ENCODE data around the gene TMEM91. TPM values are rescaled to one million over a fixed set of nuclear protein-coding genes. Genes with fewer than 3 reads are reported as not detected.

Gene TMEM91
- polyA plus RNA-seq, 1 donor from 2014 or later = 24.4 TPM

DNA sequence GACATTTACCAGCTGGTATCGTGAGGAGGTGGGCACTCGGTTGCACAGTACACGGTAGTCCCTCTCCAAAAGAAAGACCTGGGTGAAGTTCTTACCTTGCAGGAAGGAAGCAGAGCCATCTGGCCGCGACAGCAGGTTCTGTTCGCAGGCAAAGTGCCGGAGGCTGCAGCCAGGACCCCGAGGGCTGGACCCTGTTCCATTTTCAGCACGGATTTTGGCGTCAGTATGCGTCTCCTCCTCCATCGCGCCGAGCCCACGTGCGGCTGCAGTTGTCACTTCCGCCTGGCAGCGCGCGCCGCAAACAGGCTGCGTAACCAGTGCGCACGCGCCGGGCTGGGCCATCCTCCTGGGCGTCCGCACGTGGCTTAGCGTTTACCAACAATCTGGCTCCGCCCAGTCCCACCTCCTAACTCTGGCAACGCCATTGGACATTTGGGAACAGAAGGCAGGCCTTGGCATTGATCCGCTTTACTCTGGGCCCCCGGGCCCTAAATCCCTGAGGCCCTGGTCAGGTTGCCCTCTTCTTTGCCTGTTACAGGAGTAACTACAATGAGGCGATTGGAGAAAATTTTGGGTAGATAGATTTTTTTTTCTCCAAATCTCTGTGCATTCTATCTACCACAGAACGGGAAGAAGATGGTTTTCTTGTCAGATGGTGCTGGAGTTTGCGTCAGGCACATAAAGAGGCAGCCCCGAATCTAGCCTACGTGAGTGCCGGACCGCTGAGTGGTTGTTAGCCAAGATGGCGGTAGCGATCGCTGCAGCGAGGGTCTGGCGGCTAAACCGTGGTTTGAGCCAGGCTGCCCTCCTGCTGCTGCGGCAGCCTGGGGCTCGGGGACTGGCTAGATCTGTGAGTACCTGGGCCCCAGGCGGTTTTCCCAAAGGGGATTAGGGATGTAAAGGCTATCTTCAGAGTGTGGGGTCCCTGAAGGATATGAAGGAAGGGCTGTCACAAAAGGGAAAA, 21.0 kb downstream of the TMEM91 start, which contains the start of the genes BCKDHA and EXOSC5:
TSS of gene BCKDHA (plus strand) at position 733 of the 964 bp plus-strand sequence. CDS start at position 743, 10 bp downstream.
TSS of gene EXOSC5 (minus strand) at position 274 of the 964 bp plus-strand sequence. CDS start at position 243, 31 bp downstream.
- no peaks in the 10 kb centered on the region for H3K9me3 ChIP-seq (ENCODE audit: low read length)
- TF ChIP-seq, protein P1, sequence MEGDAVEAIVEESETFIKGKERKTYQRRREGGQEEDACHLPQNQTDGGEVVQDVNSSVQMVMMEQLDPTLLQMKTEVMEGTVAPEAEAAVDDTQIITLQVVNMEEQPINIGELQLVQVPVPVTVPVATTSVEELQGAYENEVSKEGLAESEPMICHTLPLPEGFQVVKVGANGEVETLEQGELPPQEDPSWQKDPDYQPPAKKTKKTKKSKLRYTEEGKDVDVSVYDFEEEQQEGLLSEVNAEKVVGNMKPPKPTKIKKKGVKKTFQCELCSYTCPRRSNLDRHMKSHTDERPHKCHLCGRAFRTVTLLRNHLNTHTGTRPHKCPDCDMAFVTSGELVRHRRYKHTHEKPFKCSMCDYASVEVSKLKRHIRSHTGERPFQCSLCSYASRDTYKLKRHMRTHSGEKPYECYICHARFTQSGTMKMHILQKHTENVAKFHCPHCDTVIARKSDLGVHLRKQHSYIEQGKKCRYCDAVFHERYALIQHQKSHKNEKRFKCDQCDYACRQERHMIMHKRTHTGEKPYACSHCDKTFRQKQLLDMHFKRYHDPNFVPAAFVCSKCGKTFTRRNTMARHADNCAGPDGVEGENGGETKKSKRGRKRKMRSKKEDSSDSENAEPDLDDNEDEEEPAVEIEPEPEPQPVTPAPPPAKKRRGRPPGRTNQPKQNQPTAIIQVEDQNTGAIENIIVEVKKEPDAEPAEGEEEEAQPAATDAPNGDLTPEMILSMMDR (IDR thresholded peaks at IDR 0.05; ENCODE audit: poor library complexity, severe bottlenecking) = peak; percentile 28
- TF ChIP-seq EP300 (conservative IDR thresholded peaks at IDR 0.05; ENCODE audit: poor library complexity, severe bottlenecking) (no peak), POLR2AphosphoS5 (IDR thresholded peaks at IDR 0.05) (peak; percentile 91), EZH2 (IDR thresholded peaks at IDR 0.05; ENCODE audit: borderline replicate concordance, insufficient read depth, low read length, poor library complexity, severe bottlenecking) (no peak), RAD21 (conservative IDR thresholded peaks at IDR 0.05) (no peak), TAF1 (IDR thresholded peaks at IDR 0.05; ENCODE audit: low read depth) (no peak), MXI1 (conservative IDR thresholded peaks at IDR 0.05; ENCODE audit: poor library complexity, severe bottlenecking) (peak; percentile 100), SMC3 (conservative IDR thresholded peaks at IDR 0.05; ENCODE audit: poor library complexity) (peak; percentile 59)
- TF ChIP-seq, protein P2, sequence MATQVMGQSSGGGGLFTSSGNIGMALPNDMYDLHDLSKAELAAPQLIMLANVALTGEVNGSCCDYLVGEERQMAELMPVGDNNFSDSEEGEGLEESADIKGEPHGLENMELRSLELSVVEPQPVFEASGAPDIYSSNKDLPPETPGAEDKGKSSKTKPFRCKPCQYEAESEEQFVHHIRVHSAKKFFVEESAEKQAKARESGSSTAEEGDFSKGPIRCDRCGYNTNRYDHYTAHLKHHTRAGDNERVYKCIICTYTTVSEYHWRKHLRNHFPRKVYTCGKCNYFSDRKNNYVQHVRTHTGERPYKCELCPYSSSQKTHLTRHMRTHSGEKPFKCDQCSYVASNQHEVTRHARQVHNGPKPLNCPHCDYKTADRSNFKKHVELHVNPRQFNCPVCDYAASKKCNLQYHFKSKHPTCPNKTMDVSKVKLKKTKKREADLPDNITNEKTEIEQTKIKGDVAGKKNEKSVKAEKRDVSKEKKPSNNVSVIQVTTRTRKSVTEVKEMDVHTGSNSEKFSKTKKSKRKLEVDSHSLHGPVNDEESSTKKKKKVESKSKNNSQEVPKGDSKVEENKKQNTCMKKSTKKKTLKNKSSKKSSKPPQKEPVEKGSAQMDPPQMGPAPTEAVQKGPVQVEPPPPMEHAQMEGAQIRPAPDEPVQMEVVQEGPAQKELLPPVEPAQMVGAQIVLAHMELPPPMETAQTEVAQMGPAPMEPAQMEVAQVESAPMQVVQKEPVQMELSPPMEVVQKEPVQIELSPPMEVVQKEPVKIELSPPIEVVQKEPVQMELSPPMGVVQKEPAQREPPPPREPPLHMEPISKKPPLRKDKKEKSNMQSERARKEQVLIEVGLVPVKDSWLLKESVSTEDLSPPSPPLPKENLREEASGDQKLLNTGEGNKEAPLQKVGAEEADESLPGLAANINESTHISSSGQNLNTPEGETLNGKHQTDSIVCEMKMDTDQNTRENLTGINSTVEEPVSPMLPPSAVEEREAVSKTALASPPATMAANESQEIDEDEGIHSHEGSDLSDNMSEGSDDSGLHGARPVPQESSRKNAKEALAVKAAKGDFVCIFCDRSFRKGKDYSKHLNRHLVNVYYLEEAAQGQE (IDR thresholded peaks at IDR 0.05; ENCODE audit: borderline replicate concordance) = peak; percentile 78
- peak within 1 kb of the TSS; percentile 92 for H3K4me3 ChIP-seq (ENCODE audit: low read length)
- peak within 1 kb of the TSS; percentile 99 for H3K4me2 ChIP-seq (ENCODE audit: low read length)
- H4K20me1 ChIP-seq (ENCODE audit: insufficient read depth) = no peaks in the 10 kb centered on the region
- H3K27me3 ChIP-seq (ENCODE audit: insufficient read depth, low read depth, low read length) = no peaks in the 10 kb centered on the region
- H3K27ac ChIP-seq (ENCODE audit: low read length) = peak within 1 kb of the TSS; percentile 93
- H3F3A ChIP-seq (ENCODE audit: insufficient read depth, low read length, poor library complexity, severe bottlenecking) = no peaks in the 10 kb centered on the region
- peak within 1 kb of the TSS; percentile 92 for H2AFZ ChIP-seq (ENCODE audit: low read depth, low read length)
- H3K9ac ChIP-seq (ENCODE audit: low read length) = peak within 1 kb of the TSS; percentile 92
- H3K79me2 ChIP-seq (replicated peaks; ENCODE audit: insufficient read depth, low read length) = peaks cover 16% of the 10 kb centered on the region
- H3K36me3 ChIP-seq (ENCODE audit: insufficient read depth, low read length) = no peaks in the 10 kb centered on the region
- H3K9me2 ChIP-seq (ENCODE audit: insufficient read depth, low read length) = no peaks in the 10 kb centered on the region

DNA sequence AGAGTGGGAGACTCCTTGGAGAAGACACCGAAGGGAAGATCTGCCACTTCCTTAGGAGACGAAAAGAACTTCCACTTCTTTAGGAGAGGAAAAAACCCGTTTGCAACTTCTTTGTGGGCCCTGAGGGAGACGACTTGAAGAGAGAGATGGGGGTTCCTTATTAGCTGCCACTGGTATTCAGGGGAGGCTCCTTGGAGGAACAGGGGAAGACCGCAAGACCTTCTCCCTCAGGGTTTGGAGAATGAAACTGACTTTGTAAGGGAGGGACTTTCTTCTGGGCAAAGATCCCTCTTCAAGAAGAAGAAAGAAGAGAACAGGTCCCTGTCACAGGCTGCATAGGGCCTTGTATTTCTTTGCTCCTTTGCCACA, 21.7 kb downstream of the TMEM91 start:
- Histone ChIP-seq H4K20me1 (ENCODE audit: insufficient read depth) (no peaks in the 10 kb centered on the region), H3K4me2 (ENCODE audit: low read length) (peak overlapping the region; percentile 99), H3K27ac (ENCODE audit: low read length) (peak overlapping the region; percentile 93), H3K9ac (ENCODE audit: low read length) (peak overlapping the region; percentile 92), H3F3A (ENCODE audit: insufficient read depth, low read length, poor library complexity, severe bottlenecking) (no peaks in the 10 kb centered on the region), H3K27me3 (ENCODE audit: insufficient read depth, low read depth, low read length) (no peaks in the 10 kb centered on the region), H3K4me3 (ENCODE audit: low read length) (peak overlapping the region; percentile 92), H2AFZ (ENCODE audit: low read depth, low read length) (peak overlapping the region; percentile 86), H3K36me3 (ENCODE audit: insufficient read depth, low read length) (no peaks in the 10 kb centered on the region), H3K9me3 (ENCODE audit: low read length) (no peaks in the 10 kb centered on the region), H3K9me2 (ENCODE audit: insufficient read depth, low read length) (no peaks in the 10 kb centered on the region), H3K79me2 (replicated peaks; ENCODE audit: insufficient read depth, low read length) (peaks cover 16% of the 10 kb centered on the region)
- no peak for TF ChIP-seq EZH2 (IDR thresholded peaks at IDR 0.05; ENCODE audit: borderline replicate concordance, insufficient read depth, low read length, poor library complexity, severe bottlenecking)
- no peak for TF ChIP-seq TAF1 (IDR thresholded peaks at IDR 0.05; ENCODE audit: low read depth)
- TF ChIP-seq, protein P2 (IDR thresholded peaks at IDR 0.05; ENCODE audit: borderline replicate concordance) = no peak
- TF ChIP-seq SMC3 (conservative IDR thresholded peaks at IDR 0.05; ENCODE audit: poor library complexity) = no peak
- TF ChIP-seq, protein P1 (IDR thresholded peaks at IDR 0.05; ENCODE audit: poor library complexity, severe bottlenecking) = no peak
- no peak for TF ChIP-seq EP300 (conservative IDR thresholded peaks at IDR 0.05; ENCODE audit: poor library complexity, severe bottlenecking)
- no peak for TF ChIP-seq RAD21 (conservative IDR thresholded peaks at IDR 0.05)
- TF ChIP-seq MXI1 (conservative IDR thresholded peaks at IDR 0.05; ENCODE audit: poor library complexity, severe bottlenecking) = no peak
- no peak for TF ChIP-seq POLR2AphosphoS5 (IDR thresholded peaks at IDR 0.05)

All from neural cell (in vitro differentiated cells).